CD14-positive monocyte (primary cell): ENCODE data around the gene RAPGEF2. TPM values are rescaled to one million over a fixed set of nuclear protein-coding genes. Genes with fewer than 3 reads are reported as not detected.

Experiments
- DNase-seq, 3 donors: peaks; one replicate each; pipeline ENCODE4 v3.0.0-alpha.2; 2011 to 2022
- H2AFZ ChIP-seq: 2 replicates; pipeline ENCODE4 v1.6.0; 2012; ENCODE audit warnings: mild to moderate bottlenecking, low read depth, low read length, inconsistent platforms; ENCODE audit not compliant: insufficient read depth, poor library complexity, severe bottlenecking
- H3K27ac ChIP-seq, 2 donors: 1 replicate in 1 of 2; 2 replicates in 1 of 2; pipeline ENCODE4 v1.5.1; 2012 to 2013; ENCODE audit warnings: low read length in 2 of 2, control low read depth in 1 of 2, inconsistent platforms in 1 of 2, low read depth in 1 of 2, mild to moderate bottlenecking in 1 of 2
- H3K27me3 ChIP-seq, 2 donors: one replicate each; pipeline versions ENCODE4 v1.6.0 to v1.6.1; 2011 to 2013; ENCODE audit warnings: low read length in 2 of 2; ENCODE audit not compliant: control insufficient read depth in 2 of 2, insufficient read depth in 2 of 2
- H3K36me3 ChIP-seq, 2 donors: replicated peaks in 1 of 2; 1 replicate in 1 of 2; 2 replicates in 1 of 2; pipeline versions ENCODE4 v1.5.1 to v1.6.1; 2012 to 2013; ENCODE audit warnings: low read length in 2 of 2, control low read depth in 1 of 2, inconsistent platforms in 1 of 2, mild to moderate bottlenecking in 1 of 2; ENCODE audit not compliant: insufficient read depth in 2 of 2, control insufficient read depth in 1 of 2
- H3K4me1 ChIP-seq, 2 donors: 1 replicate in 1 of 2; 2 replicates in 1 of 2; pipeline versions ENCODE4 v1.5.1 to v1.6.1; 2012 to 2013; ENCODE audit warnings: low read length in 2 of 2, control low read depth in 1 of 2, inconsistent platforms in 1 of 2, mild to moderate bottlenecking in 1 of 2, moderate library complexity in 1 of 2; ENCODE audit not compliant: insufficient read depth in 2 of 2, control insufficient read depth in 1 of 2
- H3K4me2 ChIP-seq: replicated peaks from 2 replicates; pipeline ENCODE3; 2012; ENCODE audit warnings: low read length, moderate library complexity, mild to moderate bottlenecking; ENCODE audit not compliant: poor library complexity, severe bottlenecking; ENCODE audit errors: extremely low read depth
- H3K4me3 ChIP-seq, 3 experiments: fragments of 200-600 bp in 1 of 3; sonication (generic) in 1 of 3; replicated peaks in 1 of 3; 1 replicate in 2 of 3; 2 replicates in 1 of 3; pipeline ENCODE4 v1.5.1; 2011 to 2013; ENCODE audit warnings: low read length in 3 of 3, mild to moderate bottlenecking in 3 of 3, control low read depth in 2 of 3, low read depth in 2 of 3, inconsistent platforms in 1 of 3, moderate library complexity in 1 of 3
- H3K79me2 ChIP-seq: 2 replicates; pipeline ENCODE4 v1.6.0; 2012; ENCODE audit warnings: mild to moderate bottlenecking, control low read depth, inconsistent platforms, low read length, moderate library complexity; ENCODE audit not compliant: insufficient read depth
- H3K9ac ChIP-seq: 2 replicates; pipeline ENCODE4 v1.6.0; 2017; ENCODE audit warnings: low read length, mild to moderate bottlenecking; ENCODE audit not compliant: insufficient read depth, poor library complexity, severe bottlenecking
- H3K9me3 ChIP-seq, 2 donors: replicated peaks in 1 of 2; 1 replicate in 1 of 2; 2 replicates in 1 of 2; pipeline versions ENCODE4 v1.5.1 to v1.6.1; 2012 to 2013; ENCODE audit warnings: low read length in 2 of 2, control low read depth in 1 of 2; ENCODE audit not compliant: control insufficient read depth in 1 of 2, insufficient read depth in 1 of 2
- H4K20me1 ChIP-seq: 2 replicates; pipeline ENCODE4 v1.6.0; 2012; ENCODE audit warnings: mild to moderate bottlenecking, low read length, control low read depth, moderate library complexity; ENCODE audit not compliant: insufficient read depth
- H3K27ac Mint-ChIP-seq, 7 donors: one replicate each; pipeline ENCODE4 v1.8.0; 2020; ENCODE audit warnings: mild to moderate bottlenecking in 7 of 7, mixed read lengths in 7 of 7, moderate library complexity in 6 of 7, inconsistent platforms in 2 of 7
- H3K27me3 Mint-ChIP-seq, 3 donors: one replicate each; pipeline ENCODE4 v1.8.0; 2021 to 2022; ENCODE audit warnings: low read depth in 3 of 3, mild to moderate bottlenecking in 3 of 3, mixed read lengths in 3 of 3, moderate library complexity in 3 of 3, inconsistent platforms in 1 of 3
- H3K36me3 Mint-ChIP-seq, 2 donors: one replicate each; pipeline ENCODE4 v1.8.0; 2020; ENCODE audit warnings: mixed read lengths in 2 of 2, inconsistent platforms in 1 of 2, mild to moderate bottlenecking in 1 of 2
- H3K4me1 Mint-ChIP-seq: one replicate; pipeline ENCODE4 v1.8.0; 2020; ENCODE audit warnings: mild to moderate bottlenecking, mixed read lengths
- H3K4me3 Mint-ChIP-seq, 2 donors: one replicate each; pipeline ENCODE4 v1.8.0; 2020; ENCODE audit warnings: mild to moderate bottlenecking in 2 of 2, mixed read lengths in 2 of 2, moderate library complexity in 1 of 2
- H3K9me3 Mint-ChIP-seq, 7 donors: one replicate each; pipeline ENCODE4 v1.8.0; 2020 to 2022; ENCODE audit warnings: mixed read lengths in 7 of 7, mild to moderate bottlenecking in 6 of 7, moderate library complexity in 6 of 7, inconsistent platforms in 2 of 7
- CTCF ChIP-seq: fragments of 200-600 bp; IDR thresholded peaks from one replicate; pipeline ENCODE4 v1.8.0; 2022; ENCODE audit warnings: antibody characterized with exemption, mild to moderate bottlenecking
- WGBS: methylation state at CpG from one replicate; pipeline ENCODE4 v1.1.5; 2013; ENCODE audit warnings: missing lambda C conversion rate; ENCODE audit not compliant: insufficient coverage; 5-methylcytosine and 5-hydroxymethylcytosine counted together
- intact Hi-C, 2 donors: fragments of 100-400 bp; cut with micrococcal nuclease; formaldehyde crosslinking; loops; one replicate each; pipeline versions ENCODE4 v1.15.0 to v1.15.1; 2023
- polyA plus RNA-seq, 3 donors: library from polyadenylated mRNA; depleted of rRNA in 1 of 3; unstranded in 2 of 3; stranded (reverse) in 1 of 3; fragments of 300-500 nt in 2 of 3; fragments of >200 nt in 1 of 3; fragmentation: Illumina TruSeq in 2 of 3; gene quantifications; 1 replicate in 2 of 3; 2 replicates in 1 of 3; pipeline ENCODE4 v1.2.3, GENCODE V29; 2012 to 2021

Gene RAPGEF2
- polyA plus RNA-seq, 3 donors, result 1.5 to 29.8 (median 2.0) TPM

- H3K4me1 Mint-ChIP-seq, result peaks cover 9% of the 10 kb centered on the region
- no peak overlapping the region for H3K4me3 Mint-ChIP-seq
- Histone ChIP-seq H3K27ac (no peak overlapping the region), H3K4me3 (no peak overlapping the region), H3K36me3 (peaks cover 29 to 49% of the 10 kb centered on the region in 2 donors), H3K4me2 (no peak overlapping the region), H3K79me2 (no peaks in the 10 kb centered on the region), H4K20me1 (no peaks in the 10 kb centered on the region), H3K9ac (no peak overlapping the region), H3K27me3 (peaks cover 0 to 2% of the 10 kb centered on the region in 2 donors), H3K4me1 (peaks cover 0 to 8% of the 10 kb centered on the region in 2 donors), H2AFZ (no peak overlapping the region), H3K9me3 (no peaks in the 10 kb centered on the region)
- peaks cover 1 to 5% (median 4%) of the 10 kb centered on the region in 3 donors for H3K27me3 Mint-ChIP-seq
- no peak for TF ChIP-seq CTCF
- intact Hi-C loops, result no loop called here
- DNase-seq, result no peak
- peaks cover 0 to 3% (median 0%) of the 10 kb centered on the region in 7 donors for H3K9me3 Mint-ChIP-seq
- H3K36me3 Mint-ChIP-seq, result peaks cover 31 to 42% of the 10 kb centered on the region in 2 donors
- no peak overlapping the region for H3K27ac Mint-ChIP-seq
- 67% methylated on average over 1 of the region's 3 CpGs for WGBS
Measured at GRCh38 chr4:159363361-159363760, 260.5 kb downstream of the RAPGEF2 start.

GRCh38 chr4:159366966-159367780 is 264.3 kb downstream of the RAPGEF2 start:
- peak overlapping the region in 1 of 3 experiments; percentile 2 for H3K4me3 ChIP-seq
- H3K36me3 ChIP-seq, result peaks cover 0 to 12% of the 10 kb centered on the region in 2 donors
- intact Hi-C loops, result no loop called here
- H3K27me3 ChIP-seq, result peaks cover 0 to 2% of the 10 kb centered on the region in 2 donors
- H3K27ac ChIP-seq, result no peak overlapping the region
- no peaks in the 10 kb centered on the region for H4K20me1 ChIP-seq
- H3K79me2 ChIP-seq, result no peaks in the 10 kb centered on the region
- H2AFZ ChIP-seq, result no peak overlapping the region
- H3K9ac ChIP-seq, result no peak overlapping the region
- H3K9me3 ChIP-seq, result peaks cover 0 to 3% of the 10 kb centered on the region in 2 donors
- peak overlapping the region in 1 of 2 donors; percentile 27 for H3K4me3 Mint-ChIP-seq
- 37% methylated on average over 4 of the region's 9 CpGs for WGBS
- peaks cover 5 to 6% (median 5%) of the 10 kb centered on the region in 3 donors for H3K27me3 Mint-ChIP-seq
- peaks cover 0 to 9% of the 10 kb centered on the region in 2 donors for H3K36me3 Mint-ChIP-seq
- peaks cover 0 to 8% of the 10 kb centered on the region in 2 donors for H3K4me1 ChIP-seq
- no peak for TF ChIP-seq CTCF
- H3K4me2 ChIP-seq, result no peak overlapping the region
- peaks cover 9% of the 10 kb centered on the region for H3K4me1 Mint-ChIP-seq
- peaks cover 0 to 7% (median 4%) of the 10 kb centered on the region in 7 donors for H3K9me3 Mint-ChIP-seq
- no peak for DNase-seq
- H3K27ac Mint-ChIP-seq, result peak overlapping the region in 1 of 7 donors; percentile 12
